Peyer's patch (tissue), 4 donors: ENCODE results near the gene TBCK. TPM values are rescaled to one million over a fixed set of nuclear protein-coding genes. Genes with fewer than 3 reads are reported as not detected.
A peak's percentile ranks its signal among the peaks of the same experiment; 100 is the strongest.
"Not testable (repeated sequence)": the region's sequence is repeated elsewhere in the genome, so short reads cannot be mapped to it uniquely, and the experiment has no call there.

Experiments used
- DNase-seq, 3 donors: peaks; one replicate each; pipeline ENCODE4 v3.0.0-alpha.2; 2017 to 2019
- H3K27ac ChIP-seq, 4 donors: fragments of 200-600 bp; sonication (generic); one replicate each; pipeline ENCODE4 v1.5.1; 2016 to 2019
- H3K27me3 ChIP-seq, 2 donors: fragments of 200-600 bp; sonication (generic); one replicate each; pipeline ENCODE4 v1.5.1; 2019
- H3K36me3 ChIP-seq, 3 donors: fragments of 200-600 bp; sonication (generic); one replicate each; pipeline ENCODE4 v1.5.1; 2016 to 2019
- H3K4me1 ChIP-seq, 4 donors: fragments of 200-600 bp; sonication (generic); one replicate each; pipeline ENCODE4 v1.5.1; 2016 to 2019
- H3K4me3 ChIP-seq, 4 donors: fragments of 200-600 bp; sonication (generic); 1 replicate in 3 of 4; 2 replicates in 1 of 4; pipeline ENCODE4 v1.5.1; 2016 to 2019; ENCODE audit warnings: mild to moderate bottlenecking in 1 of 4
- H3K9me3 ChIP-seq, 4 donors: fragments of 200-600 bp; sonication (generic); one replicate each; pipeline ENCODE4 v1.5.1; 2016 to 2019; ENCODE audit warnings: mild to moderate bottlenecking in 1 of 4
- CTCF ChIP-seq, 6 experiments: fragments of 450-650 bp in 4 of 6; fragments of 200-600 bp in 2 of 6; sonication (generic) in 1 of 6; IDR thresholded peaks; one replicate each; pipeline ENCODE4 v1.5.1; 2017 to 2019; ENCODE audit warnings: antibody characterized with exemption in 6 of 6, mild to moderate bottlenecking in 3 of 6, moderate library complexity in 1 of 6
- POLR2A ChIP-seq, 2 donors: fragments of 450-650 bp; IDR thresholded peaks; one replicate each; pipeline ENCODE4 v1.5.1; 2017; ENCODE audit warnings: antibody characterized with exemption in 2 of 2, mild to moderate bottlenecking in 2 of 2, moderate library complexity in 2 of 2
- total RNA-seq, 4 donors: library from RNA; depleted of rRNA; stranded (reverse); fragments of >200 nt; gene quantifications; one replicate each; pipeline ENCODE4 v1.1.0, GENCODE V29; 2016

Gene TBCK
- total RNA-seq, 4 donors from 2014 or later = 39.9 to 96.6 (median 53.1) TPM

GRCh38 chr4:106238820-106239420 is 77.1 kb downstream of the TBCK start:
- no peak for DNase-seq
- Histone ChIP-seq H3K4me3 (no peak overlapping the region), H3K4me1 (no peaks in the 10 kb centered on the region), H3K27ac (no peak overlapping the region), H3K27me3 (no peaks in the 10 kb centered on the region), H3K9me3 (no peaks in the 10 kb centered on the region), H3K36me3 (peaks cover 0 to 8% (median 0%) of the 10 kb centered on the region in 3 donors)
- TF ChIP-seq CTCF (IDR thresholded peaks at IDR 0.05) (peak in 5 of 6 experiments; percentile 22 to 75 (median 50)), POLR2A (IDR thresholded peaks at IDR 0.05) (no peak)

- Histone ChIP-seq H3K4me3 (no peak overlapping the region), H3K27ac (no peak overlapping the region), H3K9me3 (no peaks in the 10 kb centered on the region), H3K36me3 (peaks cover 0 to 44% (median 0%) of the 10 kb centered on the region in 3 donors), H3K27me3 (no peaks in the 10 kb centered on the region), H3K4me1 (no peaks in the 10 kb centered on the region)
- TF ChIP-seq POLR2A (IDR thresholded peaks at IDR 0.05) (no peak), CTCF (IDR thresholded peaks at IDR 0.05) (no peak)
- no peak for DNase-seq
Measured at GRCh38 chr4:106231931-106232330, 84.1 kb downstream of the TBCK start.

GRCh38 chr4:106222548-106222947 is 93.5 kb downstream of the TBCK start:
- no peak for DNase-seq
- TF ChIP-seq CTCF (IDR thresholded peaks at IDR 0.05) (no peak), POLR2A (IDR thresholded peaks at IDR 0.05) (no peak)
- H3K27ac ChIP-seq = no peak overlapping the region
- no peaks in the 10 kb centered on the region for H3K9me3 ChIP-seq
- no peaks in the 10 kb centered on the region for H3K27me3 ChIP-seq
- H3K4me1 ChIP-seq = no peaks in the 10 kb centered on the region
- H3K4me3 ChIP-seq = no peak overlapping the region
- H3K36me3 ChIP-seq = peaks cover 0 to 13% (median 0%) of the 10 kb centered on the region in 3 donors

GRCh38 chr4:106213291-106213690 is 102.7 kb downstream of the TBCK start:
- not testable (repeated sequence) for H3K9me3 ChIP-seq, H3K4me1 ChIP-seq, H3K4me3 ChIP-seq, DNase-seq, H3K36me3 ChIP-seq, H3K27ac ChIP-seq, H3K27me3 ChIP-seq

- no peak overlapping the region for H3K4me3 ChIP-seq
- no peaks in the 10 kb centered on the region for H3K4me1 ChIP-seq
- H3K36me3 ChIP-seq = no peaks in the 10 kb centered on the region
- H3K27ac ChIP-seq = no peak overlapping the region
- DNase-seq = no peak
- no peaks in the 10 kb centered on the region for H3K27me3 ChIP-seq
- TF ChIP-seq CTCF (IDR thresholded peaks at IDR 0.05) (no peak), POLR2A (IDR thresholded peaks at IDR 0.05) (no peak)
- H3K9me3 ChIP-seq = no peaks in the 10 kb centered on the region
Measured at GRCh38 chr4:106210021-106210420, 106.0 kb downstream of the TBCK start.

- H3K27me3 ChIP-seq = no peaks in the 10 kb centered on the region
- no peak for DNase-seq
- no peaks in the 10 kb centered on the region for H3K4me1 ChIP-seq
- H3K27ac ChIP-seq = no peak overlapping the region
- H3K36me3 ChIP-seq = no peaks in the 10 kb centered on the region
- H3K4me3 ChIP-seq = no peak overlapping the region
- no peak for TF ChIP-seq POLR2A (IDR thresholded peaks at IDR 0.05)
- no peak for TF ChIP-seq CTCF (IDR thresholded peaks at IDR 0.05)
- no peaks in the 10 kb centered on the region for H3K9me3 ChIP-seq
Measured at GRCh38 chr4:106208481-106209460, 107.2 kb downstream of the TBCK start.
